Fibroblast of peridontal ligament (primary cell): ENCODE measurements around the gene CENPVL2.
A peak's percentile ranks its signal among the peaks of the same experiment; 100 is the strongest.
"Not testable (repeated sequence)": the region's sequence is repeated elsewhere in the genome, so short reads cannot be mapped to it uniquely, and the experiment has no call there.

Experiments
- DNase-seq: peaks from one replicate; pipeline ENCODE4 v3.0.0-alpha.2; 2010; ENCODE audit errors: extremely low read depth

Gene CENPVL2

GRCh38 chrX:51682720-51683062 lies at the start of gene CENPVL2:
TSS of gene CENPVL2 (minus strand) at chrX:51682831. CDS start at chrX:51682831, 0 bp downstream.
- DNase-seq: not testable (repeated sequence)

- DNase-seq: no peak
Measured at GRCh38 chrX:51728202-51728601, 45.6 kb upstream of the CENPVL2 start.

- not testable (repeated sequence) for DNase-seq
Measured at GRCh38 chrX:51712943-51713647, 30.5 kb upstream of the CENPVL2 start.

GRCh38 chrX:51710277-51711164 lies 27.9 kb upstream of the CENPVL2 start, which contains the start of gene CENPVL1:
TSS of gene CENPVL1 (plus strand) at chrX:51710512. CDS start at chrX:51710512, 0 bp downstream.
- not testable (repeated sequence) for DNase-seq

- no peak for DNase-seq
Measured at GRCh38 chrX:51697397-51697796, 14.8 kb upstream of the CENPVL2 start.

- DNase-seq: no peak
Measured at GRCh38 chrX:51694254-51694653, 11.6 kb upstream of the CENPVL2 start.

GRCh38 chrX:51681808-51682719 lies 567 bp downstream of the CENPVL2 start:
- DNase-seq: not testable (repeated sequence)

- DNase-seq: not testable (repeated sequence)
Measured at GRCh38 chrX:51679689-51680433, 2.8 kb downstream of the CENPVL2 start.

GRCh38 chrX:51665981-51666380 lies 16.6 kb downstream of the CENPVL2 start:
- no peak for DNase-seq

- DNase-seq: no peak
Measured at GRCh38 chrX:51643377-51643776, 39.3 kb downstream of the CENPVL2 start.

- peak; percentile 63 for DNase-seq
Measured at GRCh38 chrX:51641421-51642021, 41.1 kb downstream of the CENPVL2 start.

GRCh38 chrX:51636511-51636910 lies 46.1 kb downstream of the CENPVL2 start:
- not testable (repeated sequence) for DNase-seq
